ENCODE measurements around the gene TPM1.

Gene TPM1

GRCh38 chr15:63075015-63075983 is 32.8 kb downstream of the TPM1 start:
- Histone ChIP-seq H3K14ac (ENCODE audit: low read length) (no peak overlapping the region), H3K4me1 (ENCODE audit: control insufficient read depth in 2 of 2, insufficient read depth in 1 of 2, low read depth in 1 of 2, low read length in 2 of 2) (peaks cover 4 to 5% of the 10 kb centered on the region in 2 donors), H3K27ac (replicated peaks; ENCODE audit: low read length) (no peak overlapping the region), H2BK15ac (ENCODE audit: low read length) (no peak overlapping the region), H3K4me2 (ENCODE audit: insufficient read depth, low read length, poor library complexity, severe bottlenecking) (no peak overlapping the region), H3K4me3 (ENCODE audit: low read length in 2 of 2) (no peak overlapping the region), H3K27me3 (ENCODE audit: control insufficient read depth in 3 of 3, insufficient read depth in 3 of 3, low read depth in 1 of 3, low read length in 3 of 3) (no peaks in the 10 kb centered on the region), H3K36me3 (replicated peaks in 1 of 2; ENCODE audit: control insufficient read depth in 2 of 2, insufficient read depth in 2 of 2, low read length in 2 of 2) (peaks cover 4 to 24% of the 10 kb centered on the region in 2 donors), H2BK5ac (ENCODE audit: low read length) (no peak overlapping the region), H3K9ac (ENCODE audit: low read depth, low read length, poor library complexity) (no peak overlapping the region), H2AFZ (ENCODE audit: low read length) (peak overlapping the region; percentile 43), H3K79me1 (ENCODE audit: low read depth, low read length) (no peaks in the 10 kb centered on the region), H2BK120ac (ENCODE audit: low read depth, low read length) (no peak overlapping the region), H2BK12ac (ENCODE audit: low read length) (no peak overlapping the region), H3K23ac (ENCODE audit: low read depth, low read length, poor library complexity) (no peak overlapping the region), H2AK5ac (ENCODE audit: low read depth, low read length) (no peak overlapping the region), H3K9me3 (replicated peaks in 1 of 2; ENCODE audit: control insufficient read depth in 2 of 2, insufficient read depth in 1 of 2, low read depth in 1 of 2, low read length in 2 of 2) (no peaks in the 10 kb centered on the region), H4K8ac (ENCODE audit: low read depth, low read length) (no peak overlapping the region), H3K4ac (ENCODE audit: low read length) (no peak overlapping the region), H4K91ac (ENCODE audit: low read depth, low read length, poor library complexity) (no peak overlapping the region), H3K18ac (ENCODE audit: low read length) (no peak overlapping the region)
- WGBS, 2 donors (ENCODE audit: extremely low coverage in 2 of 2, insufficient read length in 2 of 2, insufficient replicate concordance in 1 of 2) = no CpG with 5 or more reads among the region's 17 CpGs
- DNase-seq (ENCODE audit: low spot score) = no peak

- H3K14ac ChIP-seq (ENCODE audit: low read length) = no peak overlapping the region
- H2BK120ac ChIP-seq (ENCODE audit: low read depth, low read length) = no peak overlapping the region
- no peak overlapping the region for H2BK12ac ChIP-seq (ENCODE audit: low read length)
- no peak overlapping the region for H3K4me3 ChIP-seq (ENCODE audit: low read length in 2 of 2)
- no peaks in the 10 kb centered on the region for H3K9me3 ChIP-seq (replicated peaks in 1 of 2; ENCODE audit: control insufficient read depth in 2 of 2, insufficient read depth in 1 of 2, low read depth in 1 of 2, low read length in 2 of 2)
- H3K9ac ChIP-seq (ENCODE audit: low read depth, low read length, poor library complexity) = no peak overlapping the region
- H2AFZ ChIP-seq (ENCODE audit: low read length) = peak overlapping the region; percentile 43
- peaks cover 6 to 8% of the 10 kb centered on the region in 2 donors for H3K4me1 ChIP-seq (ENCODE audit: control insufficient read depth in 2 of 2, insufficient read depth in 1 of 2, low read depth in 1 of 2, low read length in 2 of 2)
- no peak for DNase-seq (ENCODE audit: low spot score)
- no peak overlapping the region for H3K27ac ChIP-seq (replicated peaks; ENCODE audit: low read length)
- no peak overlapping the region for H2BK15ac ChIP-seq (ENCODE audit: low read length)
- H3K4me2 ChIP-seq (ENCODE audit: insufficient read depth, low read length, poor library complexity, severe bottlenecking) = no peak overlapping the region
- no peak overlapping the region for H3K4ac ChIP-seq (ENCODE audit: low read length)
- no peak overlapping the region for H4K8ac ChIP-seq (ENCODE audit: low read depth, low read length)
- no peak overlapping the region for H2BK5ac ChIP-seq (ENCODE audit: low read length)
- H3K27me3 ChIP-seq (ENCODE audit: control insufficient read depth in 3 of 3, insufficient read depth in 3 of 3, low read depth in 1 of 3, low read length in 3 of 3) = no peaks in the 10 kb centered on the region
- H3K79me1 ChIP-seq (ENCODE audit: low read depth, low read length) = no peaks in the 10 kb centered on the region
- peaks cover 0 to 15% of the 10 kb centered on the region in 2 donors for H3K36me3 ChIP-seq (replicated peaks in 1 of 2; ENCODE audit: control insufficient read depth in 2 of 2, insufficient read depth in 2 of 2, low read length in 2 of 2)
- no peak overlapping the region for H4K91ac ChIP-seq (ENCODE audit: low read depth, low read length, poor library complexity)
- no peak overlapping the region for H3K18ac ChIP-seq (ENCODE audit: low read length)
- no CpG with 5 or more reads among the region's 12 CpGs for WGBS, 2 donors (ENCODE audit: extremely low coverage in 2 of 2, insufficient read length in 2 of 2, insufficient replicate concordance in 1 of 2)
- H3K23ac ChIP-seq (ENCODE audit: low read depth, low read length, poor library complexity) = no peak overlapping the region
- H2AK5ac ChIP-seq (ENCODE audit: low read depth, low read length) = no peak overlapping the region
Measured at GRCh38 chr15:63075984-63076713, 33.6 kb downstream of the TPM1 start.

GRCh38 chr15:63076714-63077046 is 34.1 kb downstream of the TPM1 start:
- WGBS, 2 donors (ENCODE audit: extremely low coverage in 2 of 2, insufficient read length in 2 of 2, insufficient replicate concordance in 1 of 2) = no CpG with 5 or more reads among the region's 4 CpGs

GRCh38 chr15:63077952-63078351 is 35.4 kb downstream of the TPM1 start:
- no peak overlapping the region for H3K14ac ChIP-seq (ENCODE audit: low read length)
- H2AK5ac ChIP-seq (ENCODE audit: low read depth, low read length) = no peak overlapping the region
- no peak overlapping the region for H3K9ac ChIP-seq (ENCODE audit: low read depth, low read length, poor library complexity)
- H3K79me1 ChIP-seq (ENCODE audit: low read depth, low read length) = no peaks in the 10 kb centered on the region
- H3K4me2 ChIP-seq (ENCODE audit: insufficient read depth, low read length, poor library complexity, severe bottlenecking) = no peak overlapping the region
- DNase-seq (ENCODE audit: low spot score) = no peak
- no peak overlapping the region for H2AFZ ChIP-seq (ENCODE audit: low read length)
- H3K4me3 ChIP-seq (ENCODE audit: low read length in 2 of 2) = no peak overlapping the region
- H4K91ac ChIP-seq (ENCODE audit: low read depth, low read length, poor library complexity) = no peak overlapping the region
- H3K27me3 ChIP-seq (ENCODE audit: control insufficient read depth in 3 of 3, insufficient read depth in 3 of 3, low read depth in 1 of 3, low read length in 3 of 3) = no peaks in the 10 kb centered on the region
- H2BK5ac ChIP-seq (ENCODE audit: low read length) = no peak overlapping the region
- H3K9me3 ChIP-seq (replicated peaks in 1 of 2; ENCODE audit: control insufficient read depth in 2 of 2, insufficient read depth in 1 of 2, low read depth in 1 of 2, low read length in 2 of 2) = no peaks in the 10 kb centered on the region
- no peak overlapping the region for H3K4ac ChIP-seq (ENCODE audit: low read length)
- no peaks in the 10 kb centered on the region for H3K36me3 ChIP-seq (replicated peaks in 1 of 2; ENCODE audit: control insufficient read depth in 2 of 2, insufficient read depth in 2 of 2, low read length in 2 of 2)
- H3K27ac ChIP-seq (replicated peaks; ENCODE audit: low read length) = no peak overlapping the region
- no peak overlapping the region for H4K8ac ChIP-seq (ENCODE audit: low read depth, low read length)
- no peak overlapping the region for H2BK12ac ChIP-seq (ENCODE audit: low read length)
- no peak overlapping the region for H2BK15ac ChIP-seq (ENCODE audit: low read length)
- peaks cover 8% of the 10 kb centered on the region in 2 donors for H3K4me1 ChIP-seq (ENCODE audit: control insufficient read depth in 2 of 2, insufficient read depth in 1 of 2, low read depth in 1 of 2, low read length in 2 of 2)
- no CpG with 5 or more reads among the region's 6 CpGs for WGBS, 2 donors (ENCODE audit: extremely low coverage in 2 of 2, insufficient read length in 2 of 2, insufficient replicate concordance in 1 of 2)
- H2BK120ac ChIP-seq (ENCODE audit: low read depth, low read length) = no peak overlapping the region
- H3K23ac ChIP-seq (ENCODE audit: low read depth, low read length, poor library complexity) = no peak overlapping the region
- no peak overlapping the region for H3K18ac ChIP-seq (ENCODE audit: low read length)

More at GRCh38 chr15:63076714-63077046, 34.1 kb downstream of the TPM1 start:
- Histone ChIP-seq H2AFZ (ENCODE audit: low read length) (no peak overlapping the region), H3K9me3 (replicated peaks in 1 of 2; ENCODE audit: control insufficient read depth in 2 of 2, insufficient read depth in 1 of 2, low read depth in 1 of 2, low read length in 2 of 2) (no peaks in the 10 kb centered on the region), H4K91ac (ENCODE audit: low read depth, low read length, poor library complexity) (no peak overlapping the region), H3K18ac (ENCODE audit: low read length) (no peak overlapping the region), H2AK5ac (ENCODE audit: low read depth, low read length) (no peak overlapping the region), H3K4me1 (ENCODE audit: control insufficient read depth in 2 of 2, insufficient read depth in 1 of 2, low read depth in 1 of 2, low read length in 2 of 2) (peaks cover 6 to 8% of the 10 kb centered on the region in 2 donors), H2BK5ac (ENCODE audit: low read length) (no peak overlapping the region), H3K14ac (ENCODE audit: low read length) (no peak overlapping the region), H2BK15ac (ENCODE audit: low read length) (no peak overlapping the region), H3K79me1 (ENCODE audit: low read depth, low read length) (no peaks in the 10 kb centered on the region), H3K4me2 (ENCODE audit: insufficient read depth, low read length, poor library complexity, severe bottlenecking) (no peak overlapping the region), H2BK12ac (ENCODE audit: low read length) (no peak overlapping the region), H3K4ac (ENCODE audit: low read length) (no peak overlapping the region), H3K36me3 (replicated peaks in 1 of 2; ENCODE audit: control insufficient read depth in 2 of 2, insufficient read depth in 2 of 2, low read length in 2 of 2) (peaks cover 0 to 10% of the 10 kb centered on the region in 2 donors), H2BK120ac (ENCODE audit: low read depth, low read length) (no peak overlapping the region), H3K9ac (ENCODE audit: low read depth, low read length, poor library complexity) (no peak overlapping the region), H4K8ac (ENCODE audit: low read depth, low read length) (no peak overlapping the region), H3K23ac (ENCODE audit: low read depth, low read length, poor library complexity) (no peak overlapping the region), H3K4me3 (ENCODE audit: low read length in 2 of 2) (no peak overlapping the region), H3K27ac (replicated peaks; ENCODE audit: low read length) (no peak overlapping the region), H3K27me3 (ENCODE audit: control insufficient read depth in 3 of 3, insufficient read depth in 3 of 3, low read depth in 1 of 3, low read length in 3 of 3) (no peaks in the 10 kb centered on the region)
- DNase-seq (ENCODE audit: low spot score) = no peak

Measured in neuronal stem cell (in vitro differentiated cells).